ENCODE results near the gene SLC25A22.

DNA sequence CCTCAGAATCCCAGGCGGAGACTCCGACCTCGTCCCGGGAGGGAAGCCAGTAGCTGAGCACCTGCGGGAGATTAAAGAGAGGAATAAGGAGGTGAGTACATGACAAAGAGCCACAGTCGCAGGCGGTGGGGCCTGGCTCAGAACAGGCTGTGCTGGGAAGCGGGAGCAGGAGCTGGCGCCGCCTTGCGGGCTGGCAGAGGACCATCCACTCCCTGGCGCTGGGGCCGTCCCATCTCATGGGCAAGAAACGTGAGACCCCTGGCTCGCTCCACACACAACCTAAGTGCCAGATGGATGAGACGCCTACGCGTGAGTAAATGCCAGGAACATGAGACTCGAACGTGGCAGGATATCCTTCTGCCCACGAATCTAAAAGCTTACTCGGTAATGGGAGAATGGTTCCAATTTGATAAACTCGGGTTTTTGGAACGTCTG is 14.5 kb downstream of the SLC25A22 start:
- TF ChIP-seq, protein P1, sequence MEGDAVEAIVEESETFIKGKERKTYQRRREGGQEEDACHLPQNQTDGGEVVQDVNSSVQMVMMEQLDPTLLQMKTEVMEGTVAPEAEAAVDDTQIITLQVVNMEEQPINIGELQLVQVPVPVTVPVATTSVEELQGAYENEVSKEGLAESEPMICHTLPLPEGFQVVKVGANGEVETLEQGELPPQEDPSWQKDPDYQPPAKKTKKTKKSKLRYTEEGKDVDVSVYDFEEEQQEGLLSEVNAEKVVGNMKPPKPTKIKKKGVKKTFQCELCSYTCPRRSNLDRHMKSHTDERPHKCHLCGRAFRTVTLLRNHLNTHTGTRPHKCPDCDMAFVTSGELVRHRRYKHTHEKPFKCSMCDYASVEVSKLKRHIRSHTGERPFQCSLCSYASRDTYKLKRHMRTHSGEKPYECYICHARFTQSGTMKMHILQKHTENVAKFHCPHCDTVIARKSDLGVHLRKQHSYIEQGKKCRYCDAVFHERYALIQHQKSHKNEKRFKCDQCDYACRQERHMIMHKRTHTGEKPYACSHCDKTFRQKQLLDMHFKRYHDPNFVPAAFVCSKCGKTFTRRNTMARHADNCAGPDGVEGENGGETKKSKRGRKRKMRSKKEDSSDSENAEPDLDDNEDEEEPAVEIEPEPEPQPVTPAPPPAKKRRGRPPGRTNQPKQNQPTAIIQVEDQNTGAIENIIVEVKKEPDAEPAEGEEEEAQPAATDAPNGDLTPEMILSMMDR (conservative IDR thresholded peaks at IDR 0.05): no peak
- no peak for TF ChIP-seq ZFX (IDR thresholded peaks at IDR 0.05)

All from C4-2B (cell line).